NCI-H2029 (cell line): ENCODE measurements around the gene UGT2B10.
"Not testable (repeated sequence)": the region's sequence is repeated elsewhere in the genome, so short reads cannot be mapped to it uniquely, and the experiment has no call there.

Experiments
- DNase-seq: peaks from one replicate; lab custom pipeline; 2025; lab: John Stamatoyannopoulos, UW

UGT2B10 gene

DNA sequence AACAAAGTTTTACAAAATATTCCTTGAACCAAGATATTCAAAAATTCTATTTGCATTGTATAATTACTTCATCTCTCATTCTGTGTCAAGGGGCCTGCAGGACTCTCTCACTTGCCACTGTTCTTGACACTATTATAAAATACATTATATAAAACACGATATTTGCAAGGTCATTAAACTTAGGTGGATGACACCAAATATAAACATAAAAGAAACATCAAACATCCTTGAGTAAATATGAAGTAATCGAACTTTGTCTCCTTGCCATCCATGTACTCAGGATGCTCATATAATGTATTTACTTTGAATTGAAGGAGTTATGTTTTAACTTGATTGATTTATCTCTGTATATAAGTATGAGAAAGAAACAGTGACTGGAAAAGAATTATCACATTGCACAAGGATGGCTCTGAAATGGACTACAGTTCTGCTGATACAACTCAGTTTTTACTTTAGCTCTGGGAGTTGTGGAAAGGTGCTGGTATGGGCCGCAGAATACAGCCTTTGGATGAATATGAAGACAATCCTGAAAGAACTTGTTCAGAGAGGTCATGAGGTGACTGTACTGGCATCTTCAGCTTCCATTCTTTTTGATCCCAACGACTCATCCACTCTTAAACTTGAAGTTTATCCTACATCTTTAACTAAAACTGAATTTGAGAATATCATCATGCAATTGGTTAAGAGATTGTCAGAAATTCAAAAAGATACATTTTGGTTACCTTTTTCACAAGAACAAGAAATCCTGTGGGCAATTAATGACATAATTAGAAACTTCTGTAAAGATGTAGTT, at the start of gene UGT2B10:
UGT2B10 (plus strand) TSS at position 378 of the 793 bp plus-strand sequence; CDS start at position 404, 26 bp downstream.
- not testable (repeated sequence) for DNase-seq

DNA sequence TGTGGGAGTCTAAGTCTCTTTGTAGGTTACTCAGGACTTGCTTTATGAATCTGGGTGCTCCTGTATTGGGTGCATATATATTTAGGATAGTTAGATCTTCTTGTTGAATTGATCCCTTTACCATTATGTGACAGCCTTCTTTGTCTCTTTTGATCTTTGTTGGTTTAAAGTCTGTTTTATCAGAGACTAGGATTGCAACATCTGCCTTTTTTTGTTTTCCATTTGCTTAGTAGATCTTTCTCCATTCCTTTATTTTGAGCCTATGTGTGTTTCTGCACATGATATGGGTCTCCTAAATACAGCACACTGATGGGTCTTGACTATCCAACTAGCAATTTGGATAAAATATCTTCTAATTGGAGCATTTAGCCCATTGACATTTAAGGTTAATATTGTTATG, 44.0 kb upstream of the UGT2B10 start:
- DNase-seq, result not testable (repeated sequence)

DNA sequence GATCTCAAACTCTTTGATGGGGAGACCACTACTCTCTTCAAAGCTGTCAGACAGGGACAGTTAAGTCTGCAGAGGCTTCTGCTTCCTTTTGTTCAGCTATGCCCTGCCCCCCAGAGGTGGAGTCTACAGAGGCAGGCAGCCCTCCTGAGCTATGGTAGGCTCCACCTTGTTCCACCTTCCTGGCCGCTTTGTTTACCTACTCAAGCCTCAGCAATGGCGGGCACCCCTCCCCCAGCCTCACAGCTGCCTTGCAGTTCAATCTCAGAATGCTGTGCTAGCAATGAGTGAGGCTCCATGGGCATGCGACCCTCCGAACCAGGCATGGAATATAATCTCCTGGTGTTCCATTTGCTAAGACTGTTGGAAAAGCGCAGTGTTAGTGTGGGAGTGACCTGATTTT, 42.1 kb upstream of the UGT2B10 start:
- no peak for DNase-seq

DNA sequence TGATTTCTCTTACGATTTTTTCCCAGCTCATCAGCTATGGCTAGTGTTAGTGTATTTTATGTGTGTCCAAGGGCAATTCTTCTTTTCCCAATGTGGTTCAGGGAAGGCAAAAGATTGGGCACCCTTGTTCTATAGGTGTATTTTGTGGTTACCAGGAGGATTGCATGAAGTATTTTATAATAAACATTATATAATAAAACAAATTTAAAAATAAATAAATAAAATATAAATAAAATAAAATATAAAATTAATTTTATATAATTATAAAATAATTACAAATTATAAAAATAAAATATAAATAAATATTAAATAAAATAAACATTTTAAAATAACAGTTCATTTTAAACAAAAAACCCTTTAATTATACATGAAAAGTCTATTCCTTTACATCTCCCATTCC, 35.6 kb upstream of the UGT2B10 start:
- DNase-seq, result no peak

DNA sequence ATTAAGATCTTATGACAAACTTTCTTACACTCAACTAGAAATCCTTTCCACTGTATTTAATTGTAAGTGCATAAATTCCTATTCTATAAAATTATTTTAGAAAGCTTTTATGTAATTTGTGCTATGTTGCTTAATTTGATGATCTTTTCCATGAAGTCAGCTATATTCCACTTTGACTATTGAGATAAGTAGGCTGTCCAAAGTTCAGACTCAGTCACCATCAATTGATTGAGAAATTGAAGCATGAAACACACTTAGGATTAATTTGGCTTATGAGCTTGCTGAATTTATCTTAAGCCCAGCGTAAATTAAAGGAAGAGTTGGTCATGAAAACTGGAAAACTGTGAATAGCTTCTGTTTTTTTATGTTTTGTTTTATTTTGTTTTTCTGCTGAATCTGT, 18.7 kb upstream of the UGT2B10 start:
- no peak for DNase-seq

DNA sequence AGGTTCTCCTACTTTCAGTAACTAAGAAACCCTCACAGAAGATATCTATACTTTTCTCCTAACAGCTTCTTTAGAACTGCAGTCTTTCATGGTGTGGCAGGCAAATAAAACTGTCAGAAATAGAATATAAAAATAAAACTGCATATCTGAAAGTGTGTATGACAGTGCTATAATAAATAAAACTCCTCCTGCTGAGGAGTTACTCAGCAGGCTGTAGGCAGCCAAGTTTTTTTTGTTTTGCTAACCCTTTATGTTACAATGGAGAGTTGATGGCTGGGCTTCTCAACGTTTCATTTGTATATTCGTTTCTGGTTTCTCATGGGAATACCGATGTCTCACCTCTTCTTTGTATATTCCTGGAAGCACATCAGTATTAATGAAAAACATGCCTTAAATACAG, 18.2 kb upstream of the UGT2B10 start:
- no peak for DNase-seq

DNA sequence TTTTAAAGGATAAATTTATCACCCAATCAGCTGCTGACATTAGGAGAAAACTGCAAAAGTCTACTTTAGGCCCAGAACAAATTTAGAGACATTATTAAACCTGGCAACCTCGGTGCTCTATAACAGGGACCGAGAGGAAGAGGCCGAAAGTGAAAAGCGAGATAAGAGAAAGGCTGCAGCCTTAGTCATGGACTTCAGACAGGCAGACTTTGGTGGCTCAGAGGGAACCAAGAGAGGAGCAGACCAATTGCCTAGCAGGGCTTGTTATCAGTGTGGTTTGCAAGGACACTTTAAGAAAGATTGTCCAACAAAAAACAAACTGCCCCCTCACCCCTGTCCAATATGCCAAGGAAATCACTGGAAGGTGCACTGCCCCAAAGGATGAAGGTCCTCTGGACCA, 12.8 kb upstream of the UGT2B10 start:
- no peak for DNase-seq

DNA sequence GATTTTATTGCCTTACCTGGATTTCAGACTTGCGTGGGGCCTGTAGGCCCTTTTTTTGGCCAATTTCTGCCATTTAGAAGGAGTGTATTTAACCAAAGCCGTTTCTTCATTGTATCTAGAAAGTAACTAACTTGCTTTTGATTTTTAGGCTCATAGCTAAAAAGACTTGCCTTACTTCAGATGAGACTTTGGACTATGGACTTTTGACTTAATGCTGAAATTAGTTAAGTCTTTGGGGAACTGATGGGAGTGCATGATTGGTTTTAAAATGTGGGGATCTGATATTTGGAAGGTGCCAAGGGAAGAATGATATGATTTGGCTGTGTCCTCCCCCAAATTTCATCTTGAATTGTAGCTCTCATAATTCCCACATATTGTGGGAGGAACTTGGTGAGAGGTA, 7.7 kb upstream of the UGT2B10 start:
- DNase-seq, result no peak

DNA sequence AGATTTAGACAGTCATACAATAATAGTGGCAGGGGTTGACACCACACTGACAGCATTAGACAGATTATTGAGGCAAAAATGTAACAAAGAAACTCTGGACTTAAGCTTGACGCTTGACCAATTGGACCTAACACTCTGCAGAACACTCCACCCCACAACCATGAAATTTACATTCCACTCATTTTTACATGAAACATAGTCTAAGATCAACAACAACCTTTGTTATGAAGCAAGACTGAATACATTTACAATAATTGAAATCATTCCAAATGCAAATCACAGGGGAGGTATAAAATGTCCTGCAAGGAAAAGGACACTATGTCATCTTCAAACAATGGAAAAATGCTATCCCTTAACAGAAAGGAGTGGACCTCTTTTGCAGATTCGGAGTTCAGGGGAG, 4.9 kb upstream of the UGT2B10 start:
- DNase-seq, result no peak

DNA sequence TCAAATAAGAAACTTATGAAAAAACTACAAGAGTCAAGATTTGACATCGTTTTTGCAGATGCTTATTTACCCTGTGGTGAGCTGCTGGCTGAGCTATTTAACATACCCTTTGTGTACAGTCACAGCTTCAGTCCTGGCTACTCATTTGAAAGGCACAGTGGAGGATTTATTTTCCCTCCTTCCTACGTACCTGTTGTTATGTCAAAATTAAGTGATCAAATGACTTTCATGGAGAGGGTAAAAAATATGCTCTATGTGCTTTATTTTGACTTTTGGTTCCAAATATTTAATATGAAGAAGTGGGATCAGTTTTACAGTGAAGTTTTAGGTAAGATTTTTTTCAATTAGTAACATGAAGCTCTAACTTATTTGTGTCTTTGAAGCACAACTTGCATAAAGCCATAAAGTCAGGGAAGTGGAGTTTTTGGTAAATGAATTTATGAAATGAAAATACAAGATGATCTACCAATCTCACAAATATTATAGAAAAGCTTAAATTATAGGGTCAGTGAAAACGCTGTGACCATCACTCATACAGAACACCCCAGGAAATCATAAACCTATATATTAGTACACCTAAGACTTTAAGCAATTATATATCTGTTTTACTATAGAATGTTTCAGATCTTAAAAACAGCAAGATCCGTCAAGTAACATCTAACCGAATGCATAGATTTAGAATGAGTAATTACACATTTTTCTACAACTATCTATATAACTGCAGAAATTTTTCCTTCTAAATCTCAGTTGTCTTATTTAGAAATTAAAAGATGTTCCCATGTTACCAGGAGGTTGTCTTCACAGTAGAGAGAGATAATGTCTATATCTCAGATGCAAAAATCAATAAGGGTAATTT, 844 bp downstream of the UGT2B10 start:
- not testable (repeated sequence) for DNase-seq

DNA sequence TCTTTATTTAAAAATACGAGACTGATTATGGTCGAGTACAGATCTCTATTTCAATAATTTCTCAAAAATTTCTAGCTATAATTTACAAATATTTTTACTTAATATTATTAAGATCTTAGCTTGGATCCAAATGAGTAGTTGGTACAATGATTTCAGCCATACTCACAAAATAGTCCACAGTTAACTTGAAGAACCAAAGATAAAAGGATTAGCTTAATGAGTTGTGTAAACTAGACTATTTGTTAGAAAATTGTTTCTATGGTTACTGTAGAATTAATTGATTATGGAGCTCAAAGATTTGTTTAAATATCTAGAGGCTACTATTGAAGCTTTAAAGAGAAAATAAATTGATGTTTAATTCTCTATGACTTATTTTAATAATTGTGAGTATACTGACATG, 1.6 kb downstream of the UGT2B10 start:
- DNase-seq, result no peak

DNA sequence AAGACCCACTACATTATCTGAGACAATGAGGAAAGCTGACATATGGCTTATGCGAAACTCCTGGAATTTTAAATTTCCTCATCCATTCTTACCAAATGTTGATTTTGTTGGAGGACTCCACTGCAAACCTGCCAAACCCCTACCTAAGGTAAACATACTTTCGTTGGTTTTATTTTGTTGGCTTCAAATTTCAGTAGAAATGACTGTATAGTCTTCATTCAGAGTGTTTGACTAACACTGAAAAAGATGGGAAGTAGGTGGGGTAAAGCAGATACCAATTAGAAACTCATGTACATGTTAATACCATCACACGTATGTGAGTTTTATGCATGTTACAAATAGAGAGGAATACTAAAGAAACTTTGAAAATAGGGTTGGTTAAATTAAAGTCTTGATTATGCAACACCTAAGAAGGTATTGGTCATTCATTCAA, 2.3 kb downstream of the UGT2B10 start:
- DNase-seq, result peak; percentile 18

DNA sequence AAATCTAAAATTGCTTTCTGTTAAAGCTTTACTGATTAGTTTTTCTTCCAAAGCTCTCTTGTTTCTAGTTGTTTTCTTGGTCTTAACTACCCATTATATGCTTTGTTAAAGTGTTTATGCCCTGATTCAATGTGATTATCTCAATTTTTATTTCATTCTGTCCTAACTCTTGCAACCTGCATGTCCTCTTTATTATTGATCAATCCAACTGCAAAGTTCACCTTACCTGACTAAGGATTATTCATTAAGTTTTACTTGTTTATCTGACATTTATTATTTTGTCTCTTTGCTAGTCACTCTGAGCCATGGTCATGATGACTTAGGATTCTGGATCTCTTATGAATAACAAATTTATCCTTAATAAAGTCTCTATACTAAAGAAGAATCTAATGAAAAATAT, 15.8 kb downstream of the UGT2B10 start:
- DNase-seq, result no peak

DNA sequence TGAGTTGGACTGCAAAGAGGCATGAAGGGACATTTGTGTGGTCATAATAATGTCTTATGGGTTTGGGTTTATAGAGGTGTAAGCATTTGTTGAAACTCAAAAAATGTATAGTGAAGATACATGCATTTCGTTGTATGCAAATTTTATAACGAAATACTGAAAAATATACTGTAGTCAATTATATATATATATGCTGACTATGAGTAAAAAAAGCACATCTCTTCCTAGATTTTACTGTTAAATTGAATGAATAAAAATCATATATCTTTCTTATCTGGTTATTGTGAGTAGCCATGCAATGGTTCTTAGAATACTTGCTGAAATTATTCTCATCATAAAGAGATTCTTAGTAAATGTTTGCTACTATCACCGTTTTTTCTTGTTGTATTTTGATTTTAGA, 34.5 kb downstream of the UGT2B10 start:
- no peak for DNase-seq

DNA sequence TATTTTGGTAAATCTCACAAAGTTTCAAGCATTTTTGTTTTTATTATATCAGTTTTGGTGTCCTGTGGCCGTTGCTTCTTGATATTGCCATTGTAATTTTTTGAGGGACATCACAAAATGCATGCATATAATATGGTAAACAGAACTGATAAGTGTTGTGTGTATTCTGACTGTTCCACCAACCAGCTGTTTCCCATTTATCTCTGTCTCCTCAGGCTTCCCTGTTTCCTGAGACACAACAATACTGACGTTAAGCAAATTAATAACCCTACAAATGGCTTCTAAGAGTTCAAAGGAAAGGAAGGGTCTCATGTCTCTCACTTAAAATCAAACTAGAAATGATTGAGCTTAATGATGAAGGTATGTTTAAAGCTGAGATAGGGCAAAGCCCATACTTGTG, 40.0 kb downstream of the UGT2B10 start:
- DNase-seq, result no peak

DNA sequence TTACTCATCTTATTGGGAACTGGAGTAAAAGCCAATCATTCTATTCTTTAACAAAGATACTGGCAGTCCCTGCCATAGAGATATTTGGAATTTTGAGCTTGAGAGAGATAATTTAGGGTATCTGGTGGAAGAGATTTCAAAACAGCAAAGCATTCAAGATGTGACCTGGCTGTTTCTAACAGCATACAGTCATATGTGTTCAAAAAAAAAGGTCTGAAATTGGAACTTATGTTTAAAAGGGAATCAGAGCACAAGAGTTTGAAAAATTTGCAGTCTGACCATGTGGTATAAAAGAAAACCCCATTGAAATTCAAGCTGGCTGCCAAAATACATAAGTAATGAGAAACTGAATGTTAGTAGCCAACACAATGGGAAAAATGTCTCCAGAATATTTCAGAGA, 42.2 kb downstream of the UGT2B10 start:
- no peak for DNase-seq

DNA sequence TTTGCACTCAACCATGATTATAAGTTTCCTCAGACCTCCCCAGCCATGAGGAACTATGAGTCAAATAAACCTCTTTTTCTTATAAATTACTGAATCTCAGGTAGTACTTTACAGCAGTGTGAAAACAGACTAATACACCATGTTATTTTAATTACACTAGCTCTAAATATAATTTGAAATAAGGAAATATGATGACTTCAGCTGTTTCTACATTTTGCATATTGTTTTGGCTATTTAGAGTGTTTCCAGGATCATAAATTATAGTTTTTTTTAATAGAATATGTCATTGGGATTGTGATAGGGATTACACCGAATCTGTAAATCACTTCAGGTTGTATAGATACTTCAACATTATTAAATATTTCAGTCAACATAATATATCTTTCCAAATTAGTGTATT, 43.9 kb downstream of the UGT2B10 start:
- no peak for DNase-seq

DNA sequence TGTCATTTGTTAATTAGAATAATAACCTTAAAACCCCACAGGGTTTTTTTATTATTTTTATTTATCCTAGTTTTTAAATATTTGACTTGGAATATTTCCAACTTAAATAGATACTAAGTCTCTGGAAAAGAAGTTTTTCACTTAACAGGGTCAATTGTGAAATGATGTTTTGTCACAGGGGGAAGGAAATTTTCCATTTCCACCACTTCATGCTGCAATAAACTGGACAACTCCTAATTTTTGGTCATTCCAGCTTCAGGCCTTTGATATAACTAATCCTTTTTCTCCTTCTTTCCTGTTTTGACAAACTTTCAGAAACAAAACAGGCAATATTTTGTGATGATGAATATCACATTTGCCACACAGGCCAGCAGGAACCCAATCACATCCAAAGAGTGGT, 45.3 kb downstream of the UGT2B10 start:
- no peak for DNase-seq

DNA sequence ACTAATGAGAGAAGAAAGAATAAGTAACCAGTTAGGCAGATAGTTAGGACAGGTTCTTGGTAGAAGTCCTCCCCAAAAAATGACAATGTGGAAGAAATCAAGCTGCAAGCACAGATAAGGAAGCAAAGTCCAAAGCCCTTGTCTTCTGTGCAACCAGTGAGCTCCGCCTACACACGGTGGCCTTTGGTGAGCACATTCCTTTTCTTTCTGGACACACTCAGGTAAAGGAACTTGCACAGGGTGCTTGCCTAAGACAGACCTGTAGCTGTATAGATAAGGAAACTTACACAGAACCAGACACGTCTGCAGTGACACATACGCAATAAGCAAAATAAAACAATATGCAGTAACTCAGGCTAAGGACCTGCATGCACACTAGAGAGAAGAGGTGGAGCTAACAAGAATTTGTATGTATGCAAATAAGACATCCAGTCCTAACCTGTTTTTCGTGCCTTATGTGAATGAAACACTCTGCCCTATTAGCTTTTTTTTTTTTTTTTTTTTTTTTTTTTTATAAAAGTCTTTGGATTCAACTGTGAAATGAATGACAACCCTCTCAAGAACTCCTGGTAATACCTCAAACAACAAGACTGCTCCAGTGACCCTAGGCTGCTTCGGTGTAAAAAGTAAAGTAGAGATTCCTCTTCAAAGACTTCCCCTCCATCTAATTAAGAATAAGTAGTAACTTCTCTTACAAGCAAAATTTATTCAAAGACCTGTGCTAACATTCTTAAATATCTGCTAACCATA, 48.8 kb downstream of the UGT2B10 start:
- DNase-seq, result peak; percentile 47

DNA sequence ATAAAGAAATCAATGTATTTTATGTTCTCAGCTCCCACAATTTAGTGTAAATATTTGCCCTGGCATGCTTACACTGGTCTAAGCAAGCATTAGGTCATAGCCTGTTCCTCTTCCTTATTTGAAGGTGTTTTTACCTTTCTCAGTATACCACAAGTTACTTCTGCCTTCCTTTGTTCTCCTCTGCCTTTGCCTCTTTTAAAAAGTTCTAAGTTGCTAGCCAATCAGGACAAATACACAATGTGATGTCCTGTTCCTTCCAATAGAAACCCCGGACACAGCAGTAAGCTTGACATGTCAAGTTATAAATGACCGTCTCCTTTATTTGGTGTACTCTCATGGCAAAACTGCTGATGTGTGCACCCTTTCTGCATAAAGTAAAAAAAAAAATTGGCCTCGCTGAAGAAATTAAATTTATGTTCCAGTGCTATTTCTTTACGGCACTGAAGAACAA, 49.4 kb downstream of the UGT2B10 start:
- peak; percentile 24 for DNase-seq

DNA sequence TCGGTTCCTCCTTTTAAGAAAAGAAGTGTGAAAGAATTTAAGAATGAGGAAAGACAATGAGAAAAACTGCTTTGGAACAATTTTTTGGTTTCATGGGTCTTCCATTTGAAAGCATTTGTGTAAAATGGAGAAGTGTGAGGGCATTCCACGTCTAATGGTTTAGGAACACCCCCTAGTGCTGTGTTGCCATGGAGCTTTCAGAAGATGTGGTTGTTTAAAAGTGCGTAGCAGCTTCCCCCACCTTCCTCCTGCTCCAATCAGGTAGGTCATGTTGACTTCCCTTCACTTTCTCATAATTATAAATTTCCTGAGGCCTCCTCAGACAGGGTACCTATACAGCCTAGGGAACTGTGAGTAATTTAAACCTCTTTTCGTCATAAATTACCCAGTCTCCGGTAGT, 50.0 kb downstream of the UGT2B10 start:
- DNase-seq, result no peak

DNA sequence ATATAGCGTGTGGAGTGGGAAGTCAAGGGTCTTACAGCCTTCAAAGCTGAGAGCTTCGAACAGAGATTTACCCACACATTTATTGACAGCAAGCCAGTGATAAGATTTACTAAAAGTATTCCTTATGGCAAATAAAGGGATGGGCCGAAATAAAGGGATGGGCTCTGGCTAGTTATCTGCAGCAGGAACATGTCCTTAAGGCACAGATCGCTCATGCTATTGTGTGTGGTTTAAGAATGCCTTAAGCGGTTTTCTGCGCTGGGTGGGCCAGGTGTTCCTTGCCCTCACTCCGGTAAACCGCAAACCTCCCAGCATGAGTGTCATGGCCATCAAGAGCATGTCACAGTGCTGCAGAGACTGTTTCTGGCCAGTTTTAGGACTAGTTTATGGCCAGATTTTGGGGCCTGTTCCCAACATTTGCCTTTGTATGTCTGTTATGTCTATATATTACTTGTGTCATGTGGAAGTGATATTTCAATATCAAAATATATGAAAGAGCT, 53.5 kb downstream of the UGT2B10 start:
- no peak for DNase-seq
